Esophagus squamous epithelium (tissue), 5 donors: ENCODE results near the gene PCBP2. TPM values are rescaled to one million over a fixed set of nuclear protein-coding genes. Genes with fewer than 3 reads are reported as not detected.
"Not testable (repeated sequence)": the region's sequence is repeated elsewhere in the genome, so short reads cannot be mapped to it uniquely, and the experiment has no call there.

Source experiments
- DNase-seq: peaks from one replicate; lab custom pipeline; 2025; lab: John Stamatoyannopoulos, UW
- H3K27ac ChIP-seq, 4 donors: fragments of 200-600 bp; sonication (generic); one replicate each; pipeline ENCODE4 v1.5.1; 2016 to 2019; ENCODE audit warnings: mild to moderate bottlenecking in 1 of 4
- H3K27me3 ChIP-seq, 4 donors: fragments of 200-600 bp; sonication (generic); 1 replicate in 3 of 4; 2 replicates in 1 of 4; pipeline versions ENCODE4 v1.5.1 to v1.6.0; 2017 to 2021; ENCODE audit warnings: antibody characterized with exemption in 1 of 4
- H3K36me3 ChIP-seq, 3 donors: fragments of 200-600 bp; sonication (generic); one replicate each; pipeline ENCODE4 v1.5.1; 2016 to 2019
- H3K4me1 ChIP-seq, 3 donors: fragments of 200-600 bp; sonication (generic); one replicate each; pipeline ENCODE4 v1.5.1; 2017 to 2019
- H3K4me3 ChIP-seq, 4 donors: fragments of 200-600 bp; sonication (generic); 1 replicate in 3 of 4; 2 replicates in 1 of 4; pipeline ENCODE4 v1.5.1; 2016 to 2019; ENCODE audit warnings: mild to moderate bottlenecking in 2 of 4, moderate library complexity in 1 of 4
- H3K9me3 ChIP-seq, 3 donors: fragments of 200-600 bp; sonication (generic); one replicate each; pipeline ENCODE4 v1.5.1; 2016 to 2019
- CTCF ChIP-seq, 6 experiments: fragments of 450-650 bp in 4 of 6; fragments of 200-600 bp in 2 of 6; sonication (generic) in 2 of 6; IDR thresholded peaks; one replicate each; pipeline ENCODE4 v1.5.1; 2016 to 2019; ENCODE audit warnings: antibody characterized with exemption in 6 of 6, mild to moderate bottlenecking in 4 of 6, moderate library complexity in 4 of 6
- POLR2A ChIP-seq, 4 donors: fragments of 450-650 bp; IDR thresholded peaks; one replicate each; pipeline ENCODE4 v1.6.1; 2017; ENCODE audit warnings: antibody characterized with exemption in 4 of 4, mild to moderate bottlenecking in 4 of 4, moderate library complexity in 3 of 4
- WGBS, 2 donors: methylation state at CpG; one replicate each; pipeline ENCODE4 v1.1.5; 2018; 5-methylcytosine and 5-hydroxymethylcytosine counted together
- intact Hi-C: fragments of 100-400 bp; cut with DNase I; formaldehyde crosslinking; loops from one replicate; pipeline ENCODE4 v1.15.0; 2022
- total RNA-seq, 4 donors: library from RNA; depleted of rRNA; stranded (reverse); fragments of >200 nt; gene quantifications; one replicate each; pipeline ENCODE4 v1.1.0, GENCODE V29; 2016
- donor health status: DM: yes; HTN: yes; CAD: no.

The PCBP2 gene
- total RNA-seq, 4 donors from 2014 or later, result 202 to 400 (median 287) TPM

DNA sequence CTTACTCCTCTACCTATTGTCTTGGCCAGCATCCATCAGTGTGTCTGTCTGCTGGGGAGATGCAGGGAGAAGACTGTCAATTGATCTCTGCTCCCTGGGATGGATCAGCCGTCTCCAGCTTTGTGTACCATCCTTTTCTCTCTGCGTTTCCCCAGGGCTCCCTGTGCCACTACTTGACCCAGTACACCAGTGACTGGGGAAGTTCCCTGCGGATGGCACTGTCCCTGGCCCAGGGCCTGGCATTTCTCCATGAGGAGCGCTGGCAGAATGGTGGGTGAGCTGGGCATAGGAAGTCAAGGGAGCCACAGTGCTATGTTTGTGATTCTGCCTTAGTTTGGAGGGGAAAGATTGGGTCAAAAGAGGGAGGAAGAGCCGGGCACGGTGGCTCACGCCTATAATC is 23.2 kb upstream of the PCBP2 start:
- H3K36me3 ChIP-seq, result no peaks in the 10 kb centered on the region
- intact Hi-C loops, result no loop called here
- peaks cover 0 to 12% (median 0%) of the 10 kb centered on the region in 3 donors for H3K4me1 ChIP-seq
- H3K4me3 ChIP-seq, result no peak overlapping the region
- H3K9me3 ChIP-seq, result no peaks in the 10 kb centered on the region
- H3K27ac ChIP-seq, result no peak overlapping the region
- TF ChIP-seq POLR2A (IDR thresholded peaks at IDR 0.05) (no peak), CTCF (IDR thresholded peaks at IDR 0.05) (no peak)
- H3K27me3 ChIP-seq, result no peaks in the 10 kb centered on the region
- DNase-seq, result no peak
- 75 to 87% methylated on average over 5 to 6 of the region's 7 CpGs for WGBS, 2 donors

DNA sequence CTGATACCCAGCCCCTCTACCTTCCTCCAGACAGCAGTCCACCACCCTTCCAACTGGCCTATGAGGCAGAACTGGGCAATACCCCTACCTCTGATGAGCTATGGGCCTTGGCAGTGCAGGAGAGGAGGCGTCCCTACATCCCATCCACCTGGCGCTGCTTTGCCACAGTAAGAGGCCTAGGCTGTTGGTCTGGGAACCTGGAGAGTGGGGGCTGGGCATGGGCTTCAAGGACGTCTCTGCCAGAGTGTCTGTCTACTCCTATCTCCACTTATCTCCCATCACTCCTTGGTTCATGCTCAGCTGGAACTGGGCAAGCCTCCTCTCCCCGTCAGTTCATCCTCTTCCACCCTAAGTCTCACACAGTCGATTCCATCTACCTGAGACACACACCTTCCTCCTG is 21.8 kb upstream of the PCBP2 start:
- H3K27me3 ChIP-seq, result no peaks in the 10 kb centered on the region
- no peak overlapping the region for H3K4me3 ChIP-seq
- H3K4me1 ChIP-seq, result peaks cover 0 to 12% (median 0%) of the 10 kb centered on the region in 3 donors
- no peak overlapping the region for H3K27ac ChIP-seq
- TF ChIP-seq POLR2A (IDR thresholded peaks at IDR 0.05) (no peak), CTCF (IDR thresholded peaks at IDR 0.05) (no peak)
- H3K36me3 ChIP-seq, result no peaks in the 10 kb centered on the region
- DNase-seq, result no peak
- intact Hi-C loops, result no loop called here
- no peaks in the 10 kb centered on the region for H3K9me3 ChIP-seq
- 90 to 94% methylated on average over 3 to 5 of the region's 5 CpGs for WGBS, 2 donors

GRCh38 chr12:53431187-53431586 is 20.7 kb upstream of the PCBP2 start:
- Histone ChIP-seq H3K9me3 (no peaks in the 10 kb centered on the region), H3K36me3 (no peaks in the 10 kb centered on the region), H3K27me3 (no peaks in the 10 kb centered on the region), H3K4me3 (no peak overlapping the region), H3K27ac (no peak overlapping the region), H3K4me1 (peaks cover 0 to 12% (median 0%) of the 10 kb centered on the region in 3 donors)
- DNase-seq, result no peak
- TF ChIP-seq POLR2A (IDR thresholded peaks at IDR 0.05) (no peak), CTCF (IDR thresholded peaks at IDR 0.05) (no peak)
- WGBS, 2 donors, result 52 to 70% methylated on average over 4 to 5 of the region's 7 CpGs
- intact Hi-C loops, result no loop called here

DNA sequence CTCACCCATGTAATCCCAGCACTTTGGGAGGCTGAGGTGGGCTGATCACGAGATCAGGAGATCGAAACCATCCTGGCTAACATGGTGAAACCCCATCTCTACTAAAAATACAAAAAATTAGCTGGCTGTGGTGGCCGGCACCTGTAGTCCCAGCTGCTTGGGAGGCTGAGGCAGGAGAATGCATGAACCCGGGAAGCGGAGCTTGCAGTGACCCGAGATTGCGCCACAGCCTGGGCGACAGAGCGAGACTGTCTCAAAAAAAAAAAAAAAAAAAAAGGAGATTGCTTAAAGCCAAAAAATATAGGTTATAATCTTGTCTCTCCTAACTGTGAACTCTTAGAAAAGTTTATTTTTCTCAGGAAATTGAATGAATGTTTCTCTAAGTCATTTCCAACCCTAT is 16.6 kb upstream of the PCBP2 start:
- H3K27ac ChIP-seq, H3K9me3 ChIP-seq, DNase-seq, H3K4me1 ChIP-seq, H3K27me3 ChIP-seq, H3K36me3 ChIP-seq, intact Hi-C loops, H3K4me3 ChIP-seq: not testable (repeated sequence)
- 87 to 90% methylated on average over 8 to 9 of the region's 9 CpGs for WGBS, 2 donors

GRCh38 chr12:53439582-53439981 is 12.3 kb upstream of the PCBP2 start:
- DNase-seq, H3K27me3 ChIP-seq, H3K4me3 ChIP-seq, H3K9me3 ChIP-seq, intact Hi-C loops, H3K27ac ChIP-seq: not testable (repeated sequence)
- H3K36me3 ChIP-seq, result peaks cover 0 to 14% (median 0%) of the 10 kb centered on the region in 3 donors
- peaks cover 12 to 36% (median 15%) of the 10 kb centered on the region in 3 donors for H3K4me1 ChIP-seq

DNA sequence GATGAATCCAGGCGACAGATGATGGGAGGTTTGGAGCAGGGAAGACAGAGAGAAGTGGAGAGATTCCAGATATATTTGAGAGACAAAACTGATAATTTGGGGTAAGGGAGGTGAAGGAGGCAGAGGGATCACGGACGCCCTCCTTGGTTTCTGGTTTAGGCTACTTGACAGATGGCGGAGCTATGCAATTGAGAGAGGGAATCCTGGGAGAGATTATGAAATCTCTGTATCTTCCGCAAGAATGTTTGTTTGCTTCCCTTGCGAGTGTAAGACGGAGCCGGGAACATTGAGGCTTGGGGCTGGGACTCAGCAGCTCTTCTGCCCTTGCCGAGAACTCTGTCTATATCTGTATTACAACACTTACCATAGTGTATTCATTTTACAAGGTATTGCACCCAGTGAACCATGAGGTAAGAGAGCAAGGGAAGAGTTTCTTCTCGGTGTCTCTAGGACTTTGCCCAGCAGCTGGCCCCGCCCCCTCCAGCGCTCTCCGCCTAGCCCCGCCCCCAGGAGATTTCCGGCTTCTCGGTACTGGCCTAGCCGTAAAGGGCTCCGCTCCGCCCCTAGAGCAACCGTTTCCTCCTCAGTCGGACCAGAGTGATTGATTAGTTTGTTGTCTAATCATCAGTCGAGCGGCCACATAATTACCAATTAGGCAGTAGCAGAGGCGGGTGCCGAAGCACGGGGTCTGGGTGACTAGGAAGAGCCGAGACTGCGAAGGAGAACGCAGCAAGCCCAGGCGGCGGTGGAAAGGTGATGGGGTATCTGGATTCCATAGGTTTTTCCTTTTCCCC is 10.7 kb upstream of the PCBP2 start, which contains the start of gene PRR13:
Gene PRR13, plus strand, starts transcription at position 695 of the 794 bp plus-strand sequence. CDS start 981 bp downstream, outside the sequence.
- peak in 3 of 4 donors; percentile 74 to 94 (median 90) for TF ChIP-seq POLR2A (IDR thresholded peaks at IDR 0.05)
- peak in 1 of 6 experiments; percentile 5 for TF ChIP-seq CTCF (IDR thresholded peaks at IDR 0.05)
- 2 to 4% methylated on average over 18 to 21 of the region's 31 CpGs for WGBS, 2 donors
- Histone ChIP-seq H3K27me3 (no peaks in the 10 kb centered on the region), H3K27ac (peak within 1 kb of the TSS; percentile 84 to 95 (median 94)), H3K4me3 (peak within 1 kb of the TSS; percentile 68 to 85 (median 74)), H3K4me1 (peaks cover 12 to 51% (median 15%) of the 10 kb centered on the region in 3 donors), H3K36me3 (peaks cover 0 to 31% (median 9%) of the 10 kb centered on the region in 3 donors), H3K9me3 (no peaks in the 10 kb centered on the region)
- peak; percentile 95 for DNase-seq
- intact Hi-C loops, result no loop called here
